ENCODE data around the gene GRK1.

The GRK1 gene

DNA sequence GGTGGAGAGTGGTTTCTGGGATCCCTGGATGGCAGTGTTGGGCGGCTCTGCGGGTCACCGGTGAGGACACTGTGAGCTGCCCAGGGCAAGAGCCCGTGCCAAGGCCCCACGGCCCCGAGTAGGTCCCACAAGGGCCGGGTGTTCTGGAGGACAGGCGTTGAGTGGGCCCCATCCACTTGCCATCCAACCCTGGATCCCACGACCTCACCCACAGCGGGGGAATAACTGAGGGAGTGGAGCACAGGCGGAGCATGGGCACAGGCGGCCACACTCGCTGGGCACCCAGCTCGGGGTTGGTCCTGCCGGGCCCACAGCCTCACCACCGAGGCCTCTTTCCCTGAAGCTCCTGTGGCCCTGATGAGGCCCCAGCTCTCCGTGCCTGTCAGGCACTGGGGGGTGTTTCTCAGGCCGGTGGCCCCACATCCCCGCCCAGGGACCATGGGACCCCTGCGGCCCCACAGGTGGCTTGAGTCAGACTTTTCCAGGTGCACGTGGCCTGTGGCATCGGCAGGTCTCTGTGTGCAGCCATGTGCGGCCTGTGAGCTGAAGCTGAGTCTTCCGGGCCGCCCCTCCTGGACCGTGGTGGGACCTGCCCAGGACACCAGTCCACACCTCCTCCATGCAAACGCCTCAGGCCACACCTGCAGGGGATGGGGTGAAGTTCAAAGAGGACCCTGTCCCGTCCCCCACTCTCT lies 108.6 kb downstream of the GRK1 start:
- DNase-seq (ENCODE audit: low read depth in 2 of 2), result no peak

DNA sequence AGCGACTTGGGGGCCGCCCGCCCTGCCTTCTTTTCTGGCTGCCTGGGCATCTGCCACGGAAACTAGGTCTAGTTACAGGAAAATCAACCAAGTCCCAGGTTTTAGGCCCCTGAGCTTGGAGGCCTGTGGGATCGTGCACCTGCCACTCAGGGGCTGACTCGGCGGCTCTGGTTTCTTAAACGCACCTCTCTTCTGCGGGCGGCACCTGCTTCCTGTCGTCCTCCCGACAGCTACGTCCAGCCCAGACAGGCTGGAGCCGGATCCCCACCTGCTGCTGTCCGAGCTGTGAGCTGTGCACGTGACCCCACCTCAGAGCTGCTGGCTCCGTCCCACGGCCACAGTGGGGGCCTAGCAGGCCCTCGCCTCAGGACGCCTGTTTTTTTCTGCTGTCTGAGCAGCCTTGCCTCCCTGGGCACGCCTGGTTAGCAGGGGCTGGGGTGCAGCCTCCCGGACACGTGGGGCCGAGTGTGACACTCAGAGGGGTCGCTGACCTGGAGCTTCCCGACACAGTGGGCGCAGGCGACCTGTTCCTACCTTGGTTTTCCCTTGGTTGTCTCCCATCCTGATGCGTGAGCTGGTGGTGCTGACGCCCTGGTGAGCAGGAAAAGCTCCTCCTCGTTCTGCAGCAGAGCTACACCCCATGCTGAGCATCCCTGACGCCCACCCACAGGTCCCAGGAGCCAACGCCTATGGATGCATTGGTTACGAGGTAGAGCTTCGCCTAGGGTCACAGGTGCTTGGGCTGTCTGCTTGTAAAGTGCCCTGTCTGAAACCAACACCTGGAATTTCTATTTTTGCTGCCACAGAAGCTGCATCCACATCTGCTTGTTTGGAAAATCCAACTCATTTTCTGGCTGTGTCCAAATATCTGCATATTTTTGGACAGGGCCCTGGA lies 109.5 kb downstream of the GRK1 start:
- DNase-seq (ENCODE audit: low read depth in 2 of 2), result no peak

DNA sequence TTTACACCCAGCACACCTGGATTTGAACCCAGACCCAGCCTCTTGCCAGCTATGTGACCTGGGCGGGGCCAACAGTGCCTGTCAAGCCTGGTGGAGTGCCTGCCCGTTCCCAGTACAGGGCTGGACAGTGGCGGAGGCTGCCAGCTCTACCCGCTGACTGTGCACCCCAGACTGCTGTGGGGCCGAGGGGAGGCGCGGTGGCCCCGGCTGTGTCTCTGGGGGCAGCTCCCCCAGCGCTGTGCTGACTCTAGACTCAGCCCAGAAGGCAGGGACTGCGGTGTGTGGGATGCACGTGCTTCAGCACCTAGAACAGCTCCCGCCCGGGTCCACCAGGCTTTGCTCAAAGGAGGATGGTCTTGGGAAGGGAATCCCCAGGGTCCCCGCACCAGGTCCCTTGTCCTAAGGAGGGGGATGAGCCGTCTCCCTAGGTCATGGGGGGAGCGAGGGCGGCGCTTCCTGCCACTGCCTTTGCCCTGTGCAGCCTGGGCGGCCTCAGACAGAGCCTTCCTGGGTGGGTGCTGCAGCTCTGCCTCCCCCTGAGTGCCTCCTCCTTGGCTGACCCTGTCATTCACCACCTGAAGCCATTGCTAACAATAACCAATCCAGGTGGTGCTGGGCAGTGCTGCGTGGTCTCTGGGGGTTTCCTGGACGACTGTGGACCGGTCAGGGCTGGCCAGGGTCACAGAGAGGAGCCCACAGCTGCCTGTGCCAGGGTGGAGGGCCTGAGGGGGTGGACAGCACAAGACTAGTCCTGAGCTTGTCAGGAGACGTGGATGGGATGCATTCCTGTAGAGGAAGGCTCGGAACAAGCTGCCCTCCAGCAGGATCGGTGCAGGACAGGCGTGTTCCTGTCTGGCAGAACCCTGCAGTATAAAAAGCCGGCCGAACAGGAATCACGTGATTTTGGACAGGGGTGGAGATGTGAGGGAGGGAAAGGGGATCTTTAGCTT lies 110.6 kb downstream of the GRK1 start:
- no peak for DNase-seq (ENCODE audit: low read depth in 2 of 2)

DNA sequence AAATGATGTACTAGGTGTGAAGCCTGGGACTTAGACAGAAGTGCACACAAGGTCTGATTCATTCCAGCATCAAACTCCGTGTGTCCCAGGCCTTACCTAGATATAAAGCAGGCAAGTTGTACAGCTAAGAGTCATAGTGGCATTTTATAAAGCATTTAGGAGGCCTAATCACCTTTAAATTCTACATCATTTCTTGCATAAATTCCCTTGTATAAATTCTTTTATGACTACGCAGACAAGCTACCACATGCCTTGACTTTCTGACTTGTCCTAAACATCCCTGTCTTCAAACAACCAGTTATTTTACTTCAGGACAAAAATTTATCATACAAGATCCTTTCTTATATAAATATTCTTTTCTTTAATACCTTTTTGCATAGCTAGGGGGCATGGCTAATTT lies 114.6 kb downstream of the GRK1 start:
- no peak for DNase-seq (ENCODE audit: low read depth in 2 of 2)

DNA sequence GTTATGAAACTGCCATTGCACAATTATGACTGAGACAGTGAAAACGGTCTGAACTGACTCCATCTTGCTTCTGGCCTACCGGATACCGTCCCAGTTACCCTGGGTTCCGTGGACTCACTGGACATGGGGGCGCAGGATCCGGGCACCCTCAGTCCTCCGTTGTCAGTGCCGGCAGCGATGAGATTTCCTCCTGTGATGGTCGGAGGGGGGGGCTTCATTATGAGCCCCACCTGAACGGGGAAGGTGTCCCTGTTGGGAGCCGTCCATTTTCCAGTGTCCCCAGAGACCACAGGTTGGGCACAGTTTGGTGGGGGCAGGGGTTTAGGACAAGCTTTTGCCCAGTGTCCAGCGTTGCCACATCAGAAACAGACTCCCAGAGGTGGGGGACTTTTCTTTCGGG lies 115.5 kb downstream of the GRK1 start:
- no peak for DNase-seq (ENCODE audit: low read depth in 2 of 2)

GRCh38 chr13:113783200-113783881 lies 116.3 kb downstream of the GRK1 start:
- no peak for DNase-seq (ENCODE audit: low read depth in 2 of 2)

DNA sequence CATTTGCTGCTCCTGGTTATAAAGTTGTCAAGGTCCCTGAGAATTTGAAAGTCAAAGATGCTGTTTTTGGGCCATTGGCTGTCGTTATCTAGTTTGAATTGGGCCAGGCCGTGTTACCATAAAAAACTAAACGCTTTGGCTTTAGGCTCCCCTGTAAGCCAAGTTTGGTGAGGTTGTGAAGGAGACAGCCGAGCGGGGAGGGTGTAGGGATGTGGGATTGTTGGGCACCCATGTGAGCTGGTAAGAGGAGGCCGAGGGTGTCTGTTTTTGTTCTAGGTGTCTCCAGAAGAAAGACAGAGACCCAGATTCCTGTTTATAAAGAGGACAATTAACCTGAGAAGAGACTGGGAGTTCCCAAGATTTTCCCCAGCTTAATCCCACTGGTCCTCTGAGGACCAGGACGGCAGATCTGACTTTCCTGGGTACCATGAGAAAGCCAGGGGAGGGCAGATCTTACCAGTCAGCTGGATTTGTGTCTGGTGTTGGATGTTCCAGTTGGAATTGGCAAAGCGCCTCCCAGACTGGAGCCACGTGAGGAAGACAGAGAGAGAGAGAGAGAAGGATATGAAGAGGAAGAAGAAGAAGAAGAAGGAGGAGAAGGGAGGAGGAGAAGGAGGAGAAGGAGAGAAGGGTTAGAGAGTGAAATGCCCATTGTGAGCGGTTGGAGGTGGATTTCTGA lies 117.1 kb downstream of the GRK1 start:
- DNase-seq (ENCODE audit: low read depth in 2 of 2), result no peak

- DNase-seq (ENCODE audit: low read depth in 2 of 2), result no peak
These were observed 117.6 kb downstream of the GRK1 start for GRCh38 chr13:113784645-113785024.

DNA sequence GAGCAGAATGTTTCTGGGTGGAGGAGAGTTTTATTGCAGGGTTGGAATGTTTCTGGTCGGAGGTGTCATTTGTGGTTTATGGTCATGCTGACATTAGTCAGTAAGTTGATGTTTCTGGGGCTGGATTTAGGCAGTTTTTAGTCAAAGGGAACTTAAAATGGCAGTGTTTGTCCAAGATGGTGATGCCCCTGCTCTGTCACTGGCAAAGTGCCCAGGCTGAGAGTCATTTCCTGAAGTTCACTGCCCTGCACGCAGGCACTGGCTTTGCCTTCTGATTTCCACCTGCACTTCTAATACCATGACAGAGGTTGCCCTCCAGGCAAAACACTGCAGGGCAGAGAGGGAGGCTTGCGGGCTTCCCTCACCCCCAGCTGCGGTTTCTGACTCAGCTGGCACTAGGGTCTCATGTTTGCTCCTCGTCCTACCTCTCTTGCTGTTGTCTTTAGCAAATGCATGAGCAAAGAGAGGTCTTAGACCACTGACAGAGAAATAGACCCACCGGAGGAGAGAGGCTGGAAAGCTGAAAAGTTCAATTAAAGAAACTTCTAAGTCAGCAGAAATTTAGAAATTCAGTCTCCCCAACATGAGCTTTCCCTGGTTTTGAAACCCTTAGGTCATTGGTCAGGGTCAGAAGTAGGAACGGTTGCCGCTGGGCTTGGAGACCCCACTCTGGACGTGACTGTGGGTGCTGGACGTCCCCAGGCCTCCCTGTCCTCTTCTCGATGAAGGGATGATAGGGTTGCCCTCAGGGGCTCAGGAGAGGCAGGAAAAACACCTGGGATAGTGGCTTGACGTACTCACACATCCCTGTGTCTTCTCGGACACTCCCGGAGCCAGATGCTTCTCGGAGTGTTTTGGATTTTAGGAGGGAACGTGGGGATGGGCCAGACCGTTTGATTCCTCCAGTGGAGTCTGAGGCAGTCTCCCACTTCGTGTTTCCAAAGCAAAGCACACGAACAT lies 118.3 kb downstream of the GRK1 start:
- no peak for DNase-seq (ENCODE audit: low read depth in 2 of 2)

GRCh38 chr13:113786262-113786841 lies 119.3 kb downstream of the GRK1 start:
- no peak for DNase-seq (ENCODE audit: low read depth in 2 of 2)

All from activated CD4-positive, alpha-beta T cell treated with anti-CD3 and anti-CD28 coated beads for 24 hours (primary cell).